NT2/D1 (cell line): ENCODE results near the gene NEGR1.

Source experiments
- SUZ12 ChIP-seq: IDR thresholded peaks from 2 replicates; pipeline ENCODE4 v1.6.1; 2011; ENCODE audit not compliant: insufficient read length, insufficient read depth; ENCODE audit errors: extremely low read depth
- YY1 ChIP-seq: IDR thresholded peaks from 2 replicates; pipeline ENCODE4 v1.6.1; 2011; ENCODE audit not compliant: insufficient read length, insufficient read depth
- ZNF274 ChIP-seq: IDR thresholded peaks from 2 replicates; pipeline ENCODE4 v1.6.1; 2011; ENCODE audit warnings: mild to moderate bottlenecking, low read depth, low read length

DNA sequence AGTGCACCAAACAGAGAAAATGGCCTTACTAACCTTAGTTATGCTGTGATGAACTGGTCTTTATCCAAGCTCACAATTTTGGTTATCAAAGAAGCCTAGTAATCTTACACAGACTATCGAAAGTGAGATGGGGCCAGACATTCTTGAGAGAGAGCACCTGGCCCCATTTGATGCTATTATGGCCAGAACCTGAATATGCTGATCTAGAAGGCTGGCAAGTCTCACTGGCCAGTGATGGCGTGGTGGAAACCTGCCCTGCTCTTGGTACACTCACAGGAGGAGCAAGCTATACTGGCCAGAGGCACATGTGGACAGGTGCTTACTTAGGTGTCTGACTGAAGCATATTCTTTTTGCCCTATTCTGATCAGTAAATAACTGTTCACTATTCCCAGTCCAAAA, 843.7 kb downstream of the NEGR1 start:
- no peak for TF ChIP-seq YY1
- no peak for TF ChIP-seq SUZ12
- TF ChIP-seq ZNF274: no peak
